SK-N-MC (cell line): ENCODE results near the gene C2CD3.
"Not testable (repeated sequence)": the region's sequence is repeated elsewhere in the genome, so short reads cannot be mapped to it uniquely, and the experiment has no call there.

Source experiments
- DNase-seq: peaks from one replicate; pipeline ENCODE4 v3.0.0-alpha.2; 2011; ENCODE audit warnings: low read depth, low spot score
- H3K27ac ChIP-seq: fragments of 200-600 bp; sonication (generic); 2 replicates; pipeline ENCODE4 v1.5.1; 2016; ENCODE audit warnings: mixed run types
- H3K36me3 ChIP-seq: fragments of 200-600 bp; sonication (generic); 2 replicates; pipeline ENCODE4 v1.6.1; 2017; ENCODE audit warnings: antibody characterized with exemption, low read length, mixed read lengths; ENCODE audit not compliant: insufficient read depth
- H3K4me3 ChIP-seq: fragments of 200-600 bp; sonication (generic); 2 replicates; pipeline ENCODE4 v1.5.1; 2016
- H3K9ac ChIP-seq: fragments of 200-600 bp; sonication (generic); 2 replicates; pipeline ENCODE4 v1.8.0; 2017; ENCODE audit warnings: mixed run types, mixed read lengths; ENCODE audit not compliant: insufficient read length
- H3K9me3 ChIP-seq: fragments of 200-600 bp; sonication (generic); 2 replicates; pipeline ENCODE4 v1.6.1; 2017; ENCODE audit warnings: low read depth, mild to moderate bottlenecking, antibody characterized with exemption, low read length, moderate library complexity, mixed read lengths
- EZH2 ChIP-seq: fragments of 200-600 bp; sonication (generic); IDR thresholded peaks from one replicate; pipeline ENCODE4 v1.6.1; 2017; ENCODE audit warnings: antibody characterized with exemption
- FOXP2 ChIP-seq: optimal IDR thresholded peaks from 2 replicates; pipeline ENCODE3; 2011; ENCODE audit warnings: mild to moderate bottlenecking, moderate library complexity; ENCODE audit not compliant: insufficient read depth; ENCODE audit errors: extremely low read length, control extremely low read depth
- POLR2AphosphoS5 ChIP-seq: IDR thresholded peaks from 2 replicates; pipeline ENCODE4 v1.6.1; 2012; ENCODE audit warnings: mild to moderate bottlenecking, low read depth, low read length, borderline replicate concordance

C2CD3 gene

GRCh38 chr11:74138021-74138420 is 32.8 kb downstream of the C2CD3 start:
- Histone ChIP-seq H3K4me3 (no peak overlapping the region), H3K9me3 (no peaks in the 10 kb centered on the region), H3K9ac (no peak overlapping the region), H3K36me3 (peaks cover 32% of the 10 kb centered on the region), H3K27ac (no peak overlapping the region)
- TF ChIP-seq POLR2AphosphoS5 (no peak), EZH2 (no peak), FOXP2 (no peak)
- no peak for DNase-seq

- TF ChIP-seq EZH2 (no peak), FOXP2 (no peak), POLR2AphosphoS5 (no peak)
- no peak for DNase-seq
- Histone ChIP-seq H3K9ac (no peak overlapping the region), H3K9me3 (no peaks in the 10 kb centered on the region), H3K36me3 (peaks cover 50% of the 10 kb centered on the region), H3K27ac (no peak overlapping the region), H3K4me3 (no peak overlapping the region)
Observed at GRCh38 chr11:74135127-74135840, 35.5 kb downstream of the C2CD3 start.

- Histone ChIP-seq H3K9me3 (no peaks in the 10 kb centered on the region), H3K9ac (no peak overlapping the region), H3K36me3 (peaks cover 50% of the 10 kb centered on the region), H3K4me3 (no peak overlapping the region), H3K27ac (no peak overlapping the region)
- DNase-seq, result no peak
- TF ChIP-seq POLR2AphosphoS5 (no peak), FOXP2 (no peak), EZH2 (no peak)
Observed at GRCh38 chr11:74134661-74135060, 36.1 kb downstream of the C2CD3 start.

GRCh38 chr11:74133436-74133835 is 37.4 kb downstream of the C2CD3 start:
- Histone ChIP-seq H3K27ac (no peak overlapping the region), H3K9ac (no peak overlapping the region), H3K9me3 (no peaks in the 10 kb centered on the region), H3K4me3 (no peak overlapping the region), H3K36me3 (peaks cover 39% of the 10 kb centered on the region)
- TF ChIP-seq EZH2, result no peak
- TF ChIP-seq POLR2AphosphoS5, result no peak
- TF ChIP-seq FOXP2, result no peak
- no peak for DNase-seq

GRCh38 chr11:74132833-74133232 is 38.0 kb downstream of the C2CD3 start:
- H3K36me3 ChIP-seq, result peaks cover 33% of the 10 kb centered on the region

GRCh38 chr11:74129121-74129520 is 41.7 kb downstream of the C2CD3 start:
- H3K27ac ChIP-seq, H3K9ac ChIP-seq, DNase-seq, H3K4me3 ChIP-seq, H3K9me3 ChIP-seq: not testable (repeated sequence)
- H3K36me3 ChIP-seq, result peaks cover 23% of the 10 kb centered on the region

More at GRCh38 chr11:74132833-74133232, 38.0 kb downstream of the C2CD3 start:
- H3K4me3 ChIP-seq, result no peak overlapping the region
- DNase-seq, result no peak
- TF ChIP-seq FOXP2, result no peak
- no peak for TF ChIP-seq EZH2
- TF ChIP-seq POLR2AphosphoS5, result no peak
- H3K9ac ChIP-seq, result no peak overlapping the region
- H3K27ac ChIP-seq, result no peak overlapping the region
- H3K9me3 ChIP-seq, result no peaks in the 10 kb centered on the region

- H3K9ac ChIP-seq, result no peak overlapping the region
- H3K4me3 ChIP-seq, result no peak overlapping the region
- TF ChIP-seq FOXP2, result no peak
- TF ChIP-seq EZH2, result no peak
- DNase-seq, result no peak
- H3K27ac ChIP-seq, result no peak overlapping the region
- H3K36me3 ChIP-seq, result peaks cover 6% of the 10 kb centered on the region
- H3K9me3 ChIP-seq, result no peaks in the 10 kb centered on the region
Observed at GRCh38 chr11:74123008-74123448, 47.8 kb downstream of the C2CD3 start.

- Histone ChIP-seq H3K9ac (no peak overlapping the region), H3K9me3 (no peaks in the 10 kb centered on the region), H3K27ac (0 out of 2 replicates have a peak overlapping the region, but pooled peaks have one; percentile 26), H3K36me3 (peaks cover 12% of the 10 kb centered on the region), H3K4me3 (no peak overlapping the region)
- DNase-seq, result no peak
- no peak for TF ChIP-seq EZH2
- no peak for TF ChIP-seq FOXP2
- TF ChIP-seq POLR2AphosphoS5, result no peak
Observed at GRCh38 chr11:74121804-74122203, 49.0 kb downstream of the C2CD3 start.

GRCh38 chr11:74120260-74121035 is 50.4 kb downstream of the C2CD3 start:
- H3K9me3 ChIP-seq, DNase-seq, H3K9ac ChIP-seq, H3K27ac ChIP-seq, H3K4me3 ChIP-seq: not testable (repeated sequence)
- H3K36me3 ChIP-seq, result peaks cover 24% of the 10 kb centered on the region
